SIG-M5 treated with dmso at 0.1 percent for 504 hours (cell line): ENCODE data around the gene TEX22.

Source experiments
- DNase-seq: peaks from one replicate; lab custom pipeline; 2025; ENCODE audit not compliant: unreplicated experiment; lab: John Stamatoyannopoulos, UW

The TEX22 gene

DNA sequence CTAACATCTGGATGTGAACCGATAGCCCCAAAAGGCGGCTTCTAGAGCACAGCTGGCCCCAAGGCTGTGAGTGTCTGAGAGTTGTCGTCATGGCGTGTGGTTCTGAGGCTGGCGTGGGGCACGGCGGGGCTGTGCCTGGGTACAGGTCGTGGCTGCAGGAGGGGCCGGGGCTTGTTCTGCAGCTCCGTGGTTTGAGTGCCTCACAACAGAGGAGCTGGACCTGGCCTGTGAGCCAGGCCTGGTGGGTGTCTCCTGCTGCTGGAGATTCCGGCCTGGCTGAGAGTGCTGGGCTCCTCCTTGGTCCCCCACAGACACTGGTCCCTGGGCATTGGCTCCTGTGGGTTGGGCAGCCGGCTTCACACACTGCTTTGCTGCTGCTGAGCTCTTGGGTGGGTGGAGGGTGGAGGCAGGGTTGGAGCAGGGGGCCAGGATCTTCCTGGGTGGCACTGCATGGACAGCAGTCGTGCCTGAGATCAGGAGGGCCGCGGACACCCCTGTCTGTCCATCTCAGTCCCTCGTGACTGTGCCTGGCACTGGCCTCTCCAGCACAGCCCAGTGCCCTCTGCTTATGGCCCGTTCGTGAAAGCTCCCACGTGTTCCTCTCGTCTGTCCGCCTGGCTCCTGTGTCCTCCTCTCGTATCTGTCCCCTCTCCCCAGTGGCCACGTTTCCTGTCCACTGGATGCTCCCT lies 31.8 kb upstream of the TEX22 start:
- no peak for DNase-seq

DNA sequence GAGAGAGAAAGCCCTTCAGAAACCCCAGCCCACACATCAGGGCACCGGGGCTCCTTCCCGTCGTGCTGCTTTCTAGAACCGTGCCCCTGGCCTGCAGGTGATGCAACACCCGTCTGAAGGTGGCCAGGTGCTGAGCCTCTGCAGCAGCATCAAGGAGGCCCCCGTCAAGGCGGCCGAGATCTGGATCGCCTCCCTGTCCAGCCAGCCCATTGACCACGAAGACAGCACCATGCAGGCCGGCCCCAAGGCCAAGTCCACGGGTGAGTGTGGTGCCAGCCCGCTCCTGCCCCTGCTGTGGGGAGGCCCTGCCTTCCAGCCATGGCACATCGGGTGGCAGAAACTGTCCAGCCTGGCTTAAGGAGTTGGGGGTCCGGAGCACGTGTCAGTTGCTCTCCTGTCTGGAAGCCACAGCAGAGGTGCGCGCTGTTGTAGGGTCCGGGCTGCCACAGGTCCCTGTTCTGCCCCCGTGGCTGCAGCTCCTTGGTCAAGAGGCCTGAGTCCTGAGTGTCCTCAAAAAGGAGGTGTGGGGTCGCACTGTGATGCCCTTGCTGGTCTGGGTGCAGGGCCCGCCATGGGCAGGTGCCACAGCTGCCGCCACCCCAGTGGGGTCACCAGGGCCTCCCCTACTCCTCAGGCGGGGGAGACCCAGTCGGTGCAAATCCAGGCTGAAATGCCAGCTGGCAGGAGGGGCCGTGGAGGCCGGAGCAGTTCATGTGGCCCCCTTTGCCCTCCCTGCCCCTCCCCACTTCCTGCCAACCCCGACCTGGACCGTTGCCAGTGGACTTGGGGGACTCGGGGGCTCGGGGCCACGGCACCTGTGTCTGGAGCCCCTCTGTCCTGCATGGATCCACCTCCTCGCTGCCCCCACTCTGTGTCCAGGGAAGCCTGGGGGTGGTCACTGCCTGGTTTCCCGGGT lies 31.0 kb upstream of the TEX22 start:
- DNase-seq = no peak

DNA sequence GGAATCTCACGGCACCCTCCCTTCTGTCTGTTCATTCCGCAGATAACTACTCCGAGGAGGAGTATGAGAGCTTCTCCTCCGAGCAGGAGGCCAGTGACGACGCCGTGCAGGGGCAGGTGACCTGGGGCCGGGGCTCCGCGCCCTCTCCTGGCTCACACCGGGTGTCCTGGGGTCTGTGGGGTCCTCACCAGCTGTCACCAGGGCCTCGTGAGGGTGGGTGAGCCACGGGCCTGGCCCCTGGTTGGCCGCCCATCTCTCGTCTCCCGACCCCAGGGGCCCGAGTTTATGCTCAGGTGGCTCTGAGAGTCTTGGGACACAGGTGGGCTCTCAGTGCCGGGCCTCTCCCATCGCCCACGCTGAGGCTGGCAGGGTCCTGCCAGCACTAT lies 30.3 kb upstream of the TEX22 start:
- no peak for DNase-seq

DNA sequence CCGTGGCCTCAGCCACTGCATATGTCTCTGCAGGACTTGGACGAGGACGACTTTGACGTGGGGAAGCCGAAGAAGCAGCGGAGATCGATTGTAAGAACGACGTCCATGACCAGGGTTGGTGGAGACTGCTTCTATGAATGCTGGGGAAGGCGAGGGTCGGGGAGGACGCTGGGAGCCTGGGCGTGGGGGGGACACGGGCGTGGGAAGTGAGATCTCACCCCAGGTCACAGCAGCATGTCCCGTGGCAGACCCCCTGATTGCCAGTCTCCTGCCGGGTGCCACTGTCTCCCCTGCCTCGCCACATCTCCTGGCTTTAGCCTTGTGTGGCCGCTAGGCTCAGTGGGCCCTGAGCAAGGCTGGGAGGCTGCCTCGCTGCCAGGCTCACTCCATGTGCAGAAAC lies 29.9 kb upstream of the TEX22 start:
- DNase-seq = no peak

DNA sequence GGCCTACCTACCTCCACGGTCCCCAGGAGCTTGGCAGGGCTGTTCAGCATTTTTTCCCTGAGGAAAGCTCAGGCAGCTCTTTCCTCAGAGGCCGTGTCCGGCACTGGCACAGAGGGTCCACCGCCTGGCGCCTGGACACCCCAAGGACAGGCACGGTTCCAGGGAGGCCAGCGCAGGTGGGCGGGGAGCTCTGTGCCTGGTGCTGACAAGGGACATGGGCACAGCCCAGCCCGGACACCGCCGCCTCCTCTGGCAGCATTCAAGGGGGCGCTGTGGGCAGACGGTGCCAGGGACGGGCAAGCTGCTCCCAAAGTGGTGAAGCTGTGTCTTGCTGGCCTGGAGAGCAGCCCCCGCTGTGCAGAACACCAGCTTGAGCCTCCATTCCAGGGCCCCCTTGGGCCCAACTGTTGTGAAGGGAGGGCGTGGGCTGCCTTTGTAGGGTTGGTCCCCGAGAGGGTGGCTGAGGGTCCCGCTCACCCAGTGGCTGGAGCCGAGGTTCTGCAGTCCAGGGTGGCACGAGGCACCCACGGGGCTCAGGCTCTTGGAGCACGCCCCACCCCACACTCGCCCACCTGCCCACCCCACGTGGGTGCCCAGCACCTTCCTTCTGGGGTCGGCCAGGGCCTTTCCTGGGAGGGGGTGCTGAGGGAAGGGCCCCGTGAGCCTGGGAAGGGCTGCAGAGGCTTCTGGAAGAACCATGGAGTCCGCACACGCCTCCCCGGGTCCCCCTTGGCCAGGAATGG lies 29.3 kb upstream of the TEX22 start:
- DNase-seq = no peak

DNA sequence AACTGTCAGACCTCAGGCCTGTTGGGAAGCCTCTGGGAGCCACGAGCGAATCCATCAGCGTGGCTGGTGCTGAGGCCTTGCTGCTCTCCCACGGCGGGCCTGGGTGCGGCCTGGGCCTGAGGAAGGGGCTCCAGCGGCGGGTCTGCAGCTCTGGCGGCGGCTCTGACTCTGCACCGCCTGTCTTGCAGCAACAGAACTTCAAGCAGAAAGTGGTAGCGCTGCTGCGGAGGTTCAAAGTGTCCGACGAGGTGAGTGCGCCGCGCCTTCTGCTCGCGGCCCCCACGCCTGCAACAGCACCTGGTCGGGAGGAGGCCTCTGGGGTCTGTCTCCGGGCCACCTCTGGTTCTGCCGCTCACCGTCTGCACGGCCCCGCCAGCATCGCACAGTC lies 28.7 kb upstream of the TEX22 start:
- DNase-seq = no peak

DNA sequence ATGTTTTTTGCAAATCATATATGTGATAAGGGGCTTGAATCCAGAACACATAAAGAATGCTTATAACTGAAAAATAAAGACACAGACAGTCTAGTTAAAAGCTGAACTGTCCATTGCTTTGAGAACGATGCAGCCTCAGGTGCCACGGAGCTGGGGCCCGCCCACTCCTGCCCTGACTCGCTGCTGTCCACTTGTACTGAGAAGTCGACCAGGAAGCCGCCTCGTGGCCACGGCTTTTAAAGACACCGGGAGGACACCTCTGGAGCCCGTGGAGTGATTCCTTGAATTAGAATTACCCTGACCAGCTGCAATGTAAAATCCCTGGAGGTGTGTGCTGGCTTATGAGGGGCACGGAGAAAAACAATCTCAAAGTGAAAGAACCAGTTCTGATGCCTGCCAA lies 23.9 kb upstream of the TEX22 start:
- peak; percentile 4 for DNase-seq

DNA sequence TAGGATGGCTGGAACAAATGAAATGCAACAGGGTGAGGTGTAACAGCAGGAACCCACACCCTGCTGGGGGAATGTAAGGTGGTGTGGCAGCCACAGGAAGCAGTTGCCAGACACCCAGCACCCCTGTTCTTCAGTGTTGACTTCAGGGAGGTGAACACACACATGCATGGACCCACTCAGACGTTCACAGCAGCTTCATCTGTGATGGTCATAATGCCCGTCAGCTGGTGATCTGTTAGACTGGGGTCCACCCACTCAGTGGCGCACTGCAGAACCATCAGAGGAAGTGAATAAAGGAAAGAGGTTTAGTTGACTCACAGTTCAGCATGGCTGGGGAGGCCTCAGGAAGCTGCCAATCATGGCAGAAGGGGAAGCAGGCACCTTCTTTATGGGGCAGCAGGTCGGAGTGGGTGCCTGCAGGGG lies 22.7 kb upstream of the TEX22 start:
- peak; percentile 12 for DNase-seq

DNA sequence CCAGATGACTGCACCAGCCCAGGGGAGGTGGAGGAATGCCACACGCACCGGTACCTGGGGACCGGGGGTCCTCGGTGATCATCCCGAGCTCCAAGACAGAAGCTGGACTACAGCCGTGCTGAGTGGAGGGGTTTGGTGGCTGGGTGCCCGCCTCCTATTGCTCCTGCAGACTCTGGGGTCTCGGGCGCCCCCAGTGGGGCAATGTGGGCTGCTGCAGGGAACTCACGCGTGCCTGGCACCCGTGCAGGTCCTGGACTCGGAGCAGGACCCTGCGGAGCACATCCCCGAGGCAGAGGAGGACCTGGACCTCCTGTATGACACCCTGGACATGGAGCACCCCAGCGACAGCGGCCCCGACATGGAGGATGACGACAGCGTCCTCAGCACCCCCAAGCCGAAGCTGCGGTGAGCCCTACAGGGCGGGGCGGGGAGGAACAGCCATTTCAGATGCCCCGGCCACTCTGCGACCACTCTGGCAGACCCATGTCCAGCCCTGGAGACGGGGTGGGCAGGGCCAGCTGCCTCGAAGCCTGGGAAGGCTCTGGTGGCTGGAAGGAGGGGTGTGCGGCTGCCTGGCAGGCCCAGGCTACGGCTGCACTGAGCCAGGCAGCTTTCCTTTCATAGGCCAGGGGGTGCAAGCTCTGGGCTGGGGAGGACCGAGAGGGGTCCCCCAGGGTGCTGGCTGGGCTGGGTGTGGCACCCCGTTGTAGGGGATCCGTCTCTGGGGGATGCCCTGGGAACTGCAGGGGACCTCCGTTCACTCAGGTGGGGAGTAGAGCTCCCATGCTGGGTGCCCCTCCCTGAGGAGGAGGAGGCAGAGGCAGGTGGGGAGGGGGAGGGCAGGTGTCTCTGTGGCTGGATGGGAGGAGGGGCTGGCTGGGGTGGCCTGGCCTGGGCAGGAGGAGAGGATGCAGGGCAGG lies 21.6 kb upstream of the TEX22 start:
- no peak for DNase-seq

DNA sequence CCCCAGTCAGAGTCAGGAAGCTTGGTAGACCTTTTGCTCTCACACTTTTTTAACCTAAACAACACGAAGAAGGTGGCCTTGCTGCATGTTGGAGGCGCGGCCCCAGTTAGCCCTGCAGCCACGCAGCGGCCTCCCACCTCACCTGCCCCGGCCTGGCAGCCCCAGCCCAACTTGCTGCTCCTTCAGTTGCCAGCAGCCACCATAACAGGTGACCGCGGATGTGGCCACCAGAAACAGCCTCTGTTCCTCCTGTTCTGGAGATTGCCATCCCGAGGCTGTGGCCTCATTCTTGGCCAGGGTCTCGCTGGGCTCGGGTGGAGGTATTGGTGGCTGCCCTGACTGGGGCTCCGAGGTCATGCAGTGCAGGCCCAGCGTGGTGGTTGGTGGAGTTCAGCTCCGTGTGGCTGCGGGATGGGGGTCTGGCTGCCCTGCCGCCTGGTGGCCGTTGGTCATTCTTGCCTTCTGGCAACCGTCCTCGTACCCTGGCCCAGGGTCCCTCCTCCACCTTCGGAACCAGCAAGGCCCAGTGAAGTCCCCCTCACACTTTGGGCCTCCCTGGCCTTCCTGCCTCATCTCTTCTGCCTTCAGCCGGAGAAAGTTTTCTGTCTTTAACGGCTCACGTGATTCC lies 20.7 kb upstream of the TEX22 start:
- no peak for DNase-seq

DNA sequence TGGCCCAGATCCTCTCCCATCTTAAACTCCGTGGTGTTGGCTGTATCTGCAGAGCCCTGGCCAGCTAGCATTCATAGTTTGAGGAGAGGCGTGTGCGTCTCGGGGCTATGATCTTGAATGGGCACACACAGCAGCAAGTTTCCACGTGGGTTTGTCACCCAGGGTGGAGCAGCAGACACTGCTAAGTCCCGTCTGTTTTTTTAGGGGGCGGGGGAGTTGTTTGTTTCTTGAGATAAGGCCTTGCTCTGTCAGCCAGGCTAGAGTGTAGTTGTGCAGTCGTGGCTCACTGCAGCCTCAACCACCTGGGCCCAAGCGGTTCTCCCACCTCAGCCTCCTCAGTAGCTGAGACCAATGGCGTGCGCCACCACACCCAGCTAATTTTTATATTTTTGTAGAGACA lies 20.1 kb upstream of the TEX22 start:
- no peak for DNase-seq

DNA sequence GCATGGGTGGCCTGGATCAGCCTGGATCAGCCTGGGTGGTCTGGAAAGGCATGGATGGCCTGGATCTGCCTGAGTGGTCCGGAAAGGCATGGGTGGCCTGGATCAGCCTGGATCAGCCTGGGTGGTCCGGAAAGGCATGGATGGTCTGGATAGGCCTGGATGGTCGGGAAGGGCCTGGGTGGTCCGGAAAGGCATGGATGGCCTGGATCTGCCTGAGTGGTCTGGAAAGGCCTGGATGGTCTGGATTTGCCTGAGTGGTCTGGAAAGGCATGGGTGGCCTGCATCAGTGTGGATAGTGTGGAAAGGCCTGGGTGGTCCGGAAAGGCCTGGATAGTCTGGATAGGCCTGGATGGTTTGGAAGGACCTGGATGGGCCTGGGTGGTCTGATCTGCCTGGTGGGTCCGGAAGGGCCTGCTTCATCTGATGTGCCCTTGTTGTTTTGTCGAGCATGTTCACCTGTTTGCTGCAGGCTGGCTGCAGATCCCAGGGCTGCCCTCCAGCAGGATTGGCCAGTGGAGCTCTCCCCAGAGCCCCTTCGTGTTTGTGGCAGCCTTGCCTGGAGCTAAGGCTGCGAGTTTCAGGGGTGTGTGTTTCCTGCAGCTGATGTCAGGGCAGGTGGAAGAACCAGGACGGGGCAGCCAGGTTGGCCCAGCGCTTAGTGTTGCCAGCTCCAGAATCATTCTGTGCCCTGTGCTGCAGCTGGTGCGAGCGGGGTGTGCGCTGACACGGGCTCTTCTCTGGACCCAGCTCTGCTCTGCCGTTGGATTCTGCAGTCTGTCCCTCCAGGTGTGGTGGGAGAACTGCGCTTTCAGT lies 19.3 kb upstream of the TEX22 start:
- DNase-seq = no peak

DNA sequence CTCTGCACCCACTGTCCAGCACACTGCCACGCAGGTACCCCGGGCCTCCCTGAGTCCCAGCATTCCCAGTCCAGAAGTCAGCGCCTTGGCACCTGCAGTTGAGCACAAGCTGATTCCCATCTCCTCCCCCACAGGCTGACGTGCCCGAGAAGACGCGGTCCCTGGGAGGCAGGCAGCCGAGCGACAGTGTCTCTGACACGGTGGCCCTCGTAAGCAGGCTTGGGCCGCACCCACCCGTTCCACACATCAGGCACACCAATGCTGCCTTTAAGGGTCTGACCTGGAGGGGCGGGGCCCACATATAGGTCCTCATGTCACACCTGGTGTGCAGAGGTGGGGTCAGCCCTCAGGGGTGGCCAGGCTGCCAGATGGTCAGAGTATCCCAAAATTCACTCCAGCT lies 18.4 kb upstream of the TEX22 start:
- DNase-seq = no peak

DNA sequence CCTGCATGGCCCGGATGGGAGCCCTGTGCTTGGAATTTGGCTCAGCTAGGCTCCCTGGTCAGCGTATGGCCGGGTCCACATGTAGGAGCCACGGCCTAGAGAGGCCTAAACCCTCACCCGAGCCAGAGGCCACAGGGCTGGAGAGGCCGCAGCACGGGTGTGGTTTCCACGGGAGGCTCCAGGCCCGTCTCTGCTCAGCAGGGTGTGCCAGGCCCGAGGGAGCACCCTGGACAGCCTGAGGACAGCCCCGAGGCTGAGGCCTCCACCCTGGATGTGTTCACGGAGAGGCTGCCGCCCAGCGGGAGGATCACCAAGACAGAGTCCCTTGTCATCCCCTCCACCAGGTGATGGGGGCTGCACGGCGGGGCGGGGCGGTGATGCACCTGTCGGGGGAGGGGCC lies 17.6 kb upstream of the TEX22 start:
- DNase-seq = no peak

DNA sequence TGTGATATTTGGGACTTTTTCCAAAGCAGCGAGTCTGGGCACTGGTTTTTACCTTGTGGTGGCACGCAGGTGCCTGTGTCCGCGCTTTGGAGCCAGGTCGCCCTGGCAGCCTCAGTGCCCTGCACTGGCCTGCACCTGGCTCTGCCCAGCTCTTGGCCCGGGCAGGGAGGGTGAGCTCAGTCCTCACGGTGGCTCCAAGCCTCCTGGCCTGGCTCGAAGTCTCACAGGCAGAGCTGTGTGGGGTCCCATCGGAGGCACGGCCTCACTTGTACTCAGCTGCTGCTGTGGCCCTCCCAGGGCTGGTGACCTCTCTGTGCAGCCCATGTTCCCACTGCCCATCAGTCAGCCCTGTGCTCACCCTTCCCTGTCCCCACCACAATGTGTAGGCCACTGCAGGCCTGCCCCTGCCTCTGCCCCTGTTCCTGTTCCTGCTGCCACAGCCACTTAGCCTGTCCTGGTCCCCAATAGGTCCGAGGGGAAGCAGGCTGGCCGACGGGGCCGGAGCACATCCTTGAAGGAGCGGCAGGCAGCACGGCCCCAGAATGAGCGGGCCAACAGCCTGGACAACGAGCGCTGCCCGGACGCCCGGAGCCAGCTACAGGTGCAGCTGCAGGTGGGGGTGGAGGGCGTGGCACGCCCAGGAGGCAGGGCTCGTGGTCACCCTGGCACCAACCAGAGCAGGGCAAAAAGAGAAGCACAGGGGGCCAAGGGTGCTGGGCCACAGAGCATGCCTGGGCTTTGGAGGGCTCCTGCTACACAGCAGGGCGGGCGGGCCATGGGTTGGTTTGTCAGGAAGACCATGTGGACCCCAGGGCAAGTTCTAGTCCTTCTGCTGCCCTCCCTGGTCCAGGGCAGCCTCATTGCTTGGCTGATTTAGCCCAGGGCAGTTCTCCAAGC lies 16.6 kb upstream of the TEX22 start:
- DNase-seq = no peak

DNA sequence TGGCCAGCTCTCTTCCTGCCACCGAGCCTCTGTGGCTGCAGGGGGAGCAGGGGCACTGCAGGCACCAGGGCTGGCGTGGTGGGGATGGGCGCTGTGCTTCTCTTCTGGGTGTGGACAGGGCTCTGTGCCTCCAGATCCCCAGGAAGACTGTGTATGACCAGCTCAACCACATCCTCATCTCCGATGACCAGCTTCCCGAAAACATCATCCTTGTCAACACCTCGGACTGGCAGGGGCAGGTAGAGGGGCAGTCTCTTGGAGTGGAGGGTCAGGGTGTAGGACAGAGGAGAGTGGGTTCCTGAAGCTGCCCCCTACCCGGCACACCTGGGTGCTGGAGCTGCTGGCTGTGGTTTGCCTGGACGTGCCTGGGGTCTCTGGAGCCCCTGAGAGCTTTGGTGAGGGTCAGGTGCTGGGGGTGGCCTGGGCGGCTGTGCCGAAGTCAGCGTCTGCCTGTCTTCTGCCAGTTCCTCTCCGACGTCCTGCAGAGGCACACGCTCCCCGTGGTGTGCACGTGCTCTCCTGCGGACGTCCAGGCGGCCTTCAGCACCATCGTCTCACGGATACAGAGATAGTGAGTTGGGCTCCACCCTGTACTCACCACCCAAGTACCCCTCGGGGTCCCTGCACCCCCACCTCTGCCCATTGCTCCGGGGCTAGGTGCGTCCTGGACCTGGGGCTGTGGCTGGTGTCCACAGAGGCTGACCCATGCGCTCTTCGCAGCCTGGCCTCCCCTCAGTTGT lies 15.8 kb upstream of the TEX22 start:
- DNase-seq = no peak

DNA sequence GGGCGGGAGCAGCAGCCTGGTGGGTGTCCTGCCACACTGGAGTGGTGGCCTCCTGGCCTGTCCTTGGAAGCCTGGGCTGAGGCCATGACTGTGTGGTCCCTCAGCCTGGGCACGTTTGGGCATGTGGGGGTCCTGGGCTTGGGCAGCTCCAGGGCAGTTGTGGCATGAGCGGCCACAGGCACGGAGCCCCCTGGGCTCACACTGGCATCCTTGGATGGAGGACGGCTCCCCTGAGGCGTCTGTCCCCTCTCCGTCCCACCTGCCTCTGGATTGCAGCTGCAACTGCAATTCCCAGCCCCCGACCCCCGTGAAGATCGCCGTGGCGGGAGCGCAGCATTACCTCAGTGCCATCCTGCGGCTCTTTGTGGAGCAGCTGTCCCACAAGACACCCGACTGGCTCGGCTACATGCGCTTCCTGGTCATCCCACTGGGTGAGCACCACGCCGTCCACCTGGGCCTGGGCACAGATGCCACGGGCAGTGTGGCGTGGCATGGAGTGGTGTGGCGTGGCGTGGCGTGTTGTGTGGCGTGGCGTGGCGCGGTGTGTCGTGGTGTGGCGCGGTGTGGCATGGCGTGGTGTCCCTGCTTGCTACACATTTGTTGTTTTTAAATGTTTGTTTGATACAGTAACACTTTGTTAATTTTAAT lies 15.1 kb upstream of the TEX22 start:
- no peak for DNase-seq
